T-helper 1 cell treated with Interleukin-12 subunit alpha and Interleukin-12 subunit beta and Interleukin-4 antibody, amounts not matched to agents 30 ng/mL and 1 ng/mL, for 36 hours (primary cell): Measurements from ENCODE around the gene SYNE1. TPM values are rescaled to one million over a fixed set of nuclear protein-coding genes. Genes with fewer than 3 reads are reported as not detected.
"Not testable (repeated sequence)": the region's sequence is repeated elsewhere in the genome, so short reads cannot be mapped to it uniquely, and the experiment has no call there.

ENCODE experiments used
- intact Hi-C: fragments of 100-400 bp; cut with micrococcal nuclease; formaldehyde crosslinking; loops from one replicate; pipeline ENCODE4 v1.15.1; 2024
- total RNA-seq: library from RNA; stranded (reverse); gene quantifications from 2 replicates; pipeline ENCODE4 v1.2.3, GENCODE V29; 2022

Gene SYNE1
- total RNA-seq, 1 donor from 2014 or later, result 83.5 TPM

- intact Hi-C loops, result no loop called here
Observed at GRCh38 chr6:152085451-152085921, 551.7 kb downstream of the SYNE1 start.

GRCh38 chr6:152078804-152079203, 558.4 kb downstream of the SYNE1 start:
- intact Hi-C loops, result no loop called here

- intact Hi-C loops, result no loop called here
Observed at GRCh38 chr6:152078001-152078400, 559.2 kb downstream of the SYNE1 start.

DNA sequence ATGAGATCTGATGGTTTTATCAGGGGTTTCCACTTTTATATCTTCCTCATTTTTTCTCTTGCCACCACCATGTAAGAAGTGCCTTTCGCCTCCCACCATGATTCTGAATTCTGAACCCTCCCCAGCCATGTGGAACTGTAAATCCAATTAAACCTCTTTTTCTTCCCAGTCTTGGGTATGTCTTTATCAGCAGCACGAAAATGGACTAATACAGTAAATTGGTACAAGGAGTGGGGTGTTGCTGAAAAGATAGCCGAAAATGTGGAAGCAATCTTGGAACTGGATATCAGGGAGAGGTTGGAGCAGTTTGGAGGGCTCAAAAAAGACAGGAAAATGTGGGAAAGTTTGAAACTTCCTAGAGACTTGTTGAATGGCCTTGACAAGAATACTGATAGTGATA, 560.9 kb downstream of the SYNE1 start:
- intact Hi-C loops, result not testable (repeated sequence)

DNA sequence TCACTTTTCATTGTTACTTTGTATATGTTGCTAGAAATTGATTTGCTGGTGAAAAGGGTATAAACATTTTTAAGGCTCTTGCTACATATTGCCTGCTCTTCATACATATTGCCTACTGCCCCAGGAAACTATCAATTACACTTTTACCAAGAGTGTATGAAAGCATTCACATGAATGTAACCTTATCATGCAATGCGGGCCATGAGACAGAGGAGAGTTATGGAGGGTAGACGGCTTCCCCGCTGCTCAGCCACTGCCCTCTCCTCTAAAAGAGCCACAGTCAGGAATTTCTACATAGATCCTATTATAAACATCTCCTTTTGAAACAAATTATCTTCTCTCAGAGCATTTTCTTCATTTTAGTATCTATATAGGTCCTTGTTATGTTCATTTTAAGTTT, 565.3 kb downstream of the SYNE1 start:
- intact Hi-C loops, result no loop called here

Other genes starting within 250 kb of the SYNE1 start
- gene MYCT1, start 60.5 kb upstream of the SYNE1 start, total RNA-seq, result not detected in 2 replicates
- gene VIP, start 113.4 kb upstream of the SYNE1 start, total RNA-seq, result not detected in 2 replicates